Prostate gland (tissue), 2 donors: ENCODE measurements around the gene CRYGN. TPM values are rescaled to one million over a fixed set of nuclear protein-coding genes. Genes with fewer than 3 reads are reported as not detected.

Experiments
- DNase-seq: peaks from one replicate; pipeline ENCODE4 v3.0.0-alpha.2; 2019; ENCODE audit warnings: low spot score
- H3K27ac ChIP-seq, 2 donors: fragments of 200-600 bp; sonication (generic); 2 replicates each; pipeline ENCODE4 v1.5.1; 2017 to 2019
- H3K27me3 ChIP-seq: fragments of 200-600 bp; sonication (generic); replicated peaks from 2 replicates; pipeline ENCODE4 v1.5.1; 2019; ENCODE audit not compliant: insufficient read depth
- H3K36me3 ChIP-seq, 2 donors: fragments of 200-600 bp; sonication (generic); 1 replicate in 1 of 2; 2 replicates in 1 of 2; pipeline versions ENCODE4 v1.5.1 to v1.8.1; 2017 to 2019
- H3K4me1 ChIP-seq: fragments of 200-600 bp; sonication (generic); replicated peaks from 2 replicates; pipeline ENCODE4 v1.5.1; 2019
- H3K4me3 ChIP-seq, 2 donors: fragments of 200-600 bp; sonication (generic); 2 replicates each; pipeline ENCODE4 v1.5.1; 2017 to 2019
- H3K9me3 ChIP-seq: fragments of 200-600 bp; sonication (generic); 2 replicates; pipeline ENCODE4 v1.5.1; 2017
- CTCF ChIP-seq, 4 experiments: fragments of 200-600 bp in 2 of 4; fragments of 450-650 bp in 2 of 4; sonication (generic) in 2 of 4; IDR thresholded peaks; 1 replicate in 3 of 4; 2 replicates in 1 of 4; pipeline ENCODE4 v1.5.1; 2016 to 2019; ENCODE audit warnings: antibody characterized with exemption in 4 of 4, mild to moderate bottlenecking in 2 of 4, moderate library complexity in 2 of 4
- POLR2A ChIP-seq: fragments of 450-650 bp; IDR thresholded peaks from one replicate; pipeline ENCODE4 v1.6.1; 2016; ENCODE audit warnings: antibody characterized with exemption, mild to moderate bottlenecking
- POLR2AphosphoS5 ChIP-seq: sonication (generic); formaldehyde crosslinking; IDR thresholded peaks from one replicate; pipeline ENCODE4 v1.6.1; 2017; ENCODE audit warnings: antibody characterized with exemption
- WGBS: methylation state at CpG from one replicate; pipeline ENCODE4 v1.1.5; 2018; 5-methylcytosine and 5-hydroxymethylcytosine counted together
- intact Hi-C: fragments of 100-400 bp; cut with DNase I; formaldehyde crosslinking; loops from one replicate; pipeline ENCODE4 v1.14.2; 2022
- total RNA-seq, 2 donors: library from RNA; depleted of rRNA; stranded (reverse); fragments of >200 nt; gene quantifications; one replicate each; pipeline ENCODE4 v1.1.0, GENCODE V29; 2016

CRYGN gene
- total RNA-seq, 2 donors from 2014 or later, result not detected

- DNase-seq, result no peak
- TF ChIP-seq CTCF (IDR thresholded peaks at IDR 0.05) (no peak), POLR2A (no peak), POLR2AphosphoS5 (no peak)
- Histone ChIP-seq H3K4me1 (peaks cover 2% of the 10 kb centered on the region), H3K27me3 (no peaks in the 10 kb centered on the region), H3K9me3 (no peaks in the 10 kb centered on the region), H3K4me3 (no peak overlapping the region), H3K27ac (no peak overlapping the region), H3K36me3 (no peaks in the 10 kb centered on the region)
- 62% methylated on average over 16 of the region's 16 CpGs for WGBS
- intact Hi-C loops, result no loop called here
These were observed 53.4 kb downstream of the CRYGN start for GRCh38 chr7:151386301-151387160.

GRCh38 chr7:151385626-151386300 lies 54.2 kb downstream of the CRYGN start:
- WGBS, result 88% methylated on average over 26 of the region's 26 CpGs
- no peak for TF ChIP-seq POLR2AphosphoS5
- no peak for TF ChIP-seq CTCF (IDR thresholded peaks at IDR 0.05)
- no peak for TF ChIP-seq POLR2A
- intact Hi-C loops, result no loop called here
- Histone ChIP-seq H3K36me3 (no peaks in the 10 kb centered on the region), H3K4me3 (no peak overlapping the region), H3K9me3 (no peaks in the 10 kb centered on the region), H3K27ac (no peak overlapping the region), H3K27me3 (no peaks in the 10 kb centered on the region), H3K4me1 (peaks cover 2% of the 10 kb centered on the region)
- no peak for DNase-seq

- Histone ChIP-seq H3K9me3 (no peaks in the 10 kb centered on the region), H3K27me3 (no peaks in the 10 kb centered on the region), H3K27ac (no peak overlapping the region), H3K4me3 (no peak overlapping the region), H3K4me1 (peaks cover 2% of the 10 kb centered on the region), H3K36me3 (no peaks in the 10 kb centered on the region)
- 94% methylated on average over 26 of the region's 26 CpGs for WGBS
- intact Hi-C loops, result no loop called here
- no peak for DNase-seq
- TF ChIP-seq CTCF (IDR thresholded peaks at IDR 0.05) (no peak), POLR2A (no peak), POLR2AphosphoS5 (no peak)
These were observed 54.9 kb downstream of the CRYGN start for GRCh38 chr7:151384776-151385625.

- intact Hi-C loops, result no loop called here
- WGBS, result 89% methylated on average over 6 of the region's 6 CpGs
- Histone ChIP-seq H3K4me1 (peaks cover 2% of the 10 kb centered on the region), H3K9me3 (no peaks in the 10 kb centered on the region), H3K4me3 (no peak overlapping the region), H3K36me3 (no peaks in the 10 kb centered on the region), H3K27ac (no peak overlapping the region), H3K27me3 (no peaks in the 10 kb centered on the region)
- DNase-seq, result no peak
- TF ChIP-seq POLR2A, result no peak
- TF ChIP-seq CTCF (IDR thresholded peaks at IDR 0.05), result no peak
- TF ChIP-seq POLR2AphosphoS5, result no peak
These were observed 55.6 kb downstream of the CRYGN start for GRCh38 chr7:151384352-151384697.
